Activated CD8-positive, alpha-beta memory T cell treated with anti-CD3 and anti-CD28 coated beads, Interleukin-2, amount 50 U/mL, for 24 hours (primary cell): ENCODE measurements around the gene SMIM8.

Source experiments
- DNase-seq: peaks from one replicate; pipeline ENCODE4 v3.0.0-alpha.2; 2020; ENCODE audit errors: extremely low read depth

Gene SMIM8

DNA sequence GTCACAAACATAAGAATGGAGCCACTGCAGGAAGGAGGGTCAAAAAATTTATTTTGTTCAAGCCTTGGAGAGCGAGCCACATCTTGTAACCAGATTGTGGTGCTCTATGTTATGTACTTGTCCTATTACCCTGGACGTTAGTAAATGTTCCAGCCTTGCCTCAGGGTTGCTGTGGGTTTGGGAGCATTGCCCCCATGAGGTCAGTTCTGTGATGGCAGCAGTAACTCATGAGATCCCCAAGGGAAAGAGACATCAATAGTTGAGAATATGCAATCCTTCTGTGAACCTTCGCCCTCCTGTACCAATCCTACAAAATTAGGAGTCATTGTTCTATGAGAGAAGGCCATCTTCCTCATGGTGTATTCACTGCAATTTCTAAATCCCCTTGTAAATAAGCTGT is 68.9 kb downstream of the SMIM8 start:
- DNase-seq, result no peak
